HepG2 (cell line): Measurements from ENCODE around the gene ZNF845.

Source experiments
- SMAD1 ChIP-seq: sonication (generic); formaldehyde crosslinking; IDR thresholded peaks from 2 replicates; pipeline ENCODE4 v1.4.0; 2020; ENCODE audit warnings: missing genetic modification reagents, low read depth, mild to moderate bottlenecking, borderline replicate concordance
- SRSF9 ChIP-seq: fragments of 200-400 bp; formaldehyde crosslinking; IDR thresholded peaks from 2 replicates; pipeline ENCODE4 v1.6.1; 2018; ENCODE audit warnings: borderline replicate concordance, mild to moderate bottlenecking, low read depth, low read length; ENCODE audit not compliant: insufficient read depth, poor library complexity, severe bottlenecking
- ZFP36 ChIP-seq: fragments of 150-350 bp; IDR thresholded peaks from 2 replicates; pipeline ENCODE4 v1.6.1; 2018; ENCODE audit warnings: borderline replicate concordance, low read length, low read depth; ENCODE audit not compliant: partially characterized antibody
- ZZZ3 ChIP-seq: sonication (generic); formaldehyde crosslinking; IDR thresholded peaks from 2 replicates; pipeline ENCODE4 v1.4.0; 2020; ENCODE audit warnings: missing genetic modification reagents, mild to moderate bottlenecking, borderline replicate concordance
- TF ChIP-seq, protein P1 (sequence below), 2 experiments: sonication (generic) in 1 of 2; formaldehyde crosslinking in 1 of 2; IDR thresholded peaks; 2 replicates each; pipeline versions ENCODE4 v1.4.0 to v1.6.1; 2018 to 2020; ENCODE audit warnings: missing genetic modification reagents in 2 of 2, borderline replicate concordance in 1 of 2, low read depth in 1 of 2, mild to moderate bottlenecking in 1 of 2, missing biosample characterization in 1 of 2
- TF ChIP-seq, protein P2 (sequence below): IDR thresholded peaks from 2 replicates; pipeline ENCODE4 v1.6.1; 2012; ENCODE audit warnings: low read length, improper control_type of control experiment
- TF ChIP-seq, protein P3 (sequence below), 2 experiments: IDR thresholded peaks; 2 replicates each; pipeline ENCODE4 v1.6.1; 2011 to 2012; ENCODE audit warnings: low read length in 2 of 2, borderline replicate concordance in 1 of 2, low read depth in 1 of 2, mild to moderate bottlenecking in 1 of 2, moderate library complexity in 1 of 2
- TF ChIP-seq, protein P4 (sequence below), 2 experiments: sonication (generic) in 1 of 2; formaldehyde crosslinking in 1 of 2; IDR thresholded peaks; 2 replicates each; pipeline versions ENCODE4 v1.5.1 to v1.6.1; 2011 to 2020; ENCODE audit warnings: borderline replicate concordance in 1 of 2, low read depth in 1 of 2, low read length in 1 of 2, mild to moderate bottlenecking in 1 of 2, missing genetic modification reagents in 1 of 2, moderate library complexity in 1 of 2

DNA sequence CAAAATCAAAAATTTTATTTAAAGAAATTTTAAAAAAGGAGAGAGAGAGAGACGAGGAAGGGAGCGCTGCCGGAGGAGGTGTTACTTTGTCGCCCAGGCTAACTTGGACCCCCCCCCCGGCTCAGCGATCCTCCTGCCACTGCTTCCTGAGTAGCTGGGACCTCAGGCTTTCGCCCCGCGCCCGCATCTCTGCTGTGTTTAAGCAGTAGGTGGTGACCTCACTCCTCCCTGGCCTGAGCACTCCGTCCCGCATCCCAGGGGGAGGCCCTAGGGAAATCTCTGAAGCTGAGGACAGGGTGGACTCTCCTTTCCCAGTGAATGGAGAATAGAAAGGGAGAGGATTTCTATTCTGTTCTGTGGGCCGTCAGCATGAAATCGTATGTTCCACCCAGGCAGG, 485 bp upstream of the ZNF845 start:
- TF ChIP-seq, protein P1, sequence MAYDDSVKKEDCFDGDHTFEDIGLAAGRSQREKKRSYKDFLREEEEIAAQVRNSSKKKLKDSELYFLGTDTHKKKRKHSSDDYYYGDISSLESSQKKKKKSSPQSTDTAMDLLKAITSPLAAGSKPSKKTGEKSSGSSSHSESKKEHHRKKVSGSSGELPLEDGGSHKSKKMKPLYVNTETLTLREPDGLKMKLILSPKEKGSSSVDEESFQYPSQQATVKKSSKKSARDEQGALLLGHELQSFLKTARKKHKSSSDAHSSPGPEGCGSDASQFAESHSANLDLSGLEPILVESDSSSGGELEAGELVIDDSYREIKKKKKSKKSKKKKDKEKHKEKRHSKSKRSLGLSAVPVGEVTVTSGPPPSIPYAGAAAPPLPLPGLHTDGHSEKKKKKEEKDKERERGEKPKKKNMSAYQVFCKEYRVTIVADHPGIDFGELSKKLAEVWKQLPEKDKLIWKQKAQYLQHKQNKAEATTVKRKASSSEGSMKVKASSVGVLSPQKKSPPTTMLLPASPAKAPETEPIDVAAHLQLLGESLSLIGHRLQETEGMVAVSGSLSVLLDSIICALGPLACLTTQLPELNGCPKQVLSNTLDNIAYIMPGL (CRISPR knock-in tag; IDR thresholded peaks at IDR 0.05; ENCODE audit: borderline replicate concordance in 1 of 2, low read depth in 1 of 2): no peak
- TF ChIP-seq ZFP36 (no peak), SMAD1 (CRISPR knock-in tag) (no peak), ZZZ3 (CRISPR knock-in tag) (no peak), SRSF9 (no peak)
- TF ChIP-seq, protein P2, sequence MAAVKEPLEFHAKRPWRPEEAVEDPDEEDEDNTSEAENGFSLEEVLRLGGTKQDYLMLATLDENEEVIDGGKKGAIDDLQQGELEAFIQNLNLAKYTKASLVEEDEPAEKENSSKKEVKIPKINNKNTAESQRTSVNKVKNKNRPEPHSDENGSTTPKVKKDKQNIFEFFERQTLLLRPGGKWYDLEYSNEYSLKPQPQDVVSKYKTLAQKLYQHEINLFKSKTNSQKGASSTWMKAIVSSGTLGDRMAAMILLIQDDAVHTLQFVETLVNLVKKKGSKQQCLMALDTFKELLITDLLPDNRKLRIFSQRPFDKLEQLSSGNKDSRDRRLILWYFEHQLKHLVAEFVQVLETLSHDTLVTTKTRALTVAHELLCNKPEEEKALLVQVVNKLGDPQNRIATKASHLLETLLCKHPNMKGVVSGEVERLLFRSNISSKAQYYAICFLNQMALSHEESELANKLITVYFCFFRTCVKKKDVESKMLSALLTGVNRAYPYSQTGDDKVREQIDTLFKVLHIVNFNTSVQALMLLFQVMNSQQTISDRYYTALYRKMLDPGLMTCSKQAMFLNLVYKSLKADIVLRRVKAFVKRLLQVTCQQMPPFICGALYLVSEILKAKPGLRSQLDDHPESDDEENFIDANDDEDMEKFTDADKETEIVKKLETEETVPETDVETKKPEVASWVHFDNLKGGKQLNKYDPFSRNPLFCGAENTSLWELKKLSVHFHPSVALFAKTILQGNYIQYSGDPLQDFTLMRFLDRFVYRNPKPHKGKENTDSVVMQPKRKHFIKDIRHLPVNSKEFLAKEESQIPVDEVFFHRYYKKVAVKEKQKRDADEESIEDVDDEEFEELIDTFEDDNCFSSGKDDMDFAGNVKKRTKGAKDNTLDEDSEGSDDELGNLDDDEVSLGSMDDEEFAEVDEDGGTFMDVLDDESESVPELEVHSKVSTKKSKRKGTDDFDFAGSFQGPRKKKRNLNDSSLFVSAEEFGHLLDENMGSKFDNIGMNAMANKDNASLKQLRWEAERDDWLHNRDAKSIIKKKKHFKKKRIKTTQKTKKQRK: no peak
- TF ChIP-seq, protein P3, sequence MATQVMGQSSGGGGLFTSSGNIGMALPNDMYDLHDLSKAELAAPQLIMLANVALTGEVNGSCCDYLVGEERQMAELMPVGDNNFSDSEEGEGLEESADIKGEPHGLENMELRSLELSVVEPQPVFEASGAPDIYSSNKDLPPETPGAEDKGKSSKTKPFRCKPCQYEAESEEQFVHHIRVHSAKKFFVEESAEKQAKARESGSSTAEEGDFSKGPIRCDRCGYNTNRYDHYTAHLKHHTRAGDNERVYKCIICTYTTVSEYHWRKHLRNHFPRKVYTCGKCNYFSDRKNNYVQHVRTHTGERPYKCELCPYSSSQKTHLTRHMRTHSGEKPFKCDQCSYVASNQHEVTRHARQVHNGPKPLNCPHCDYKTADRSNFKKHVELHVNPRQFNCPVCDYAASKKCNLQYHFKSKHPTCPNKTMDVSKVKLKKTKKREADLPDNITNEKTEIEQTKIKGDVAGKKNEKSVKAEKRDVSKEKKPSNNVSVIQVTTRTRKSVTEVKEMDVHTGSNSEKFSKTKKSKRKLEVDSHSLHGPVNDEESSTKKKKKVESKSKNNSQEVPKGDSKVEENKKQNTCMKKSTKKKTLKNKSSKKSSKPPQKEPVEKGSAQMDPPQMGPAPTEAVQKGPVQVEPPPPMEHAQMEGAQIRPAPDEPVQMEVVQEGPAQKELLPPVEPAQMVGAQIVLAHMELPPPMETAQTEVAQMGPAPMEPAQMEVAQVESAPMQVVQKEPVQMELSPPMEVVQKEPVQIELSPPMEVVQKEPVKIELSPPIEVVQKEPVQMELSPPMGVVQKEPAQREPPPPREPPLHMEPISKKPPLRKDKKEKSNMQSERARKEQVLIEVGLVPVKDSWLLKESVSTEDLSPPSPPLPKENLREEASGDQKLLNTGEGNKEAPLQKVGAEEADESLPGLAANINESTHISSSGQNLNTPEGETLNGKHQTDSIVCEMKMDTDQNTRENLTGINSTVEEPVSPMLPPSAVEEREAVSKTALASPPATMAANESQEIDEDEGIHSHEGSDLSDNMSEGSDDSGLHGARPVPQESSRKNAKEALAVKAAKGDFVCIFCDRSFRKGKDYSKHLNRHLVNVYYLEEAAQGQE (IDR thresholded peaks at IDR 0.05; ENCODE audit: borderline replicate concordance in 1 of 2, low read depth in 1 of 2, low read length in 2 of 2): no peak
- TF ChIP-seq, protein P4, sequence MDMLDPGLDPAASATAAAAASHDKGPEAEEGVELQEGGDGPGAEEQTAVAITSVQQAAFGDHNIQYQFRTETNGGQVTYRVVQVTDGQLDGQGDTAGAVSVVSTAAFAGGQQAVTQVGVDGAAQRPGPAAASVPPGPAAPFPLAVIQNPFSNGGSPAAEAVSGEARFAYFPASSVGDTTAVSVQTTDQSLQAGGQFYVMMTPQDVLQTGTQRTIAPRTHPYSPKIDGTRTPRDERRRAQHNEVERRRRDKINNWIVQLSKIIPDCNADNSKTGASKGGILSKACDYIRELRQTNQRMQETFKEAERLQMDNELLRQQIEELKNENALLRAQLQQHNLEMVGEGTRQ (IDR thresholded peaks at IDR 0.05; ENCODE audit: low read depth, low read length): no peak
- TF ChIP-seq, protein P4 (CRISPR knock-in tag; IDR thresholded peaks at IDR 0.05; ENCODE audit: borderline replicate concordance): no peak
